ENCODE data around the gene DHRS7B. TPM values are rescaled to one million over a fixed set of nuclear protein-coding genes. Genes with fewer than 3 reads are reported as not detected.
A peak's percentile ranks its signal among the peaks of the same experiment; 100 is the strongest.

DHRS7B gene
- total RNA-seq, 1 experiment from 2014 or later, result 9.4 TPM

GRCh38 chr17:21095735-21096134, 31.0 kb upstream of the DHRS7B start:
- in situ Hi-C loops (cut with HindIII; ENCODE audit: low pct_unique_long_range_greater_than_20kb, low sequenced_read_pairs) (no loop called here), intact Hi-C loops (cut with micrococcal nuclease; ENCODE audit: unreplicated experiment) (no loop called here)
- ATAC-seq (no peak), DNase-seq (ENCODE audit: low read depth, low spot score) (no peak)
- ChIA-PET CTCF (no interaction called here), POLR2A (no interaction called here)
- no TSS peak for BruUV-seq (replicated peaks)
- H3K27me3 ChIP-seq (ENCODE audit: control insufficient read depth, insufficient read depth, low read length), result no peaks in the 10 kb centered on the region
- TF ChIP-seq REST (IDR thresholded peaks at IDR 0.05; ENCODE audit: insufficient read depth in 1 of 2, low read depth in 2 of 2, low read length in 1 of 2) (no peak), TCF7L2 (IDR thresholded peaks at IDR 0.05; ENCODE audit: low read depth, low read length) (no peak), CTCF (IDR thresholded peaks at IDR 0.05) (peak; percentile 27; the same call in 1 of the 2 replicates)
- H3K36me3 ChIP-seq (ENCODE audit: control insufficient read depth, insufficient read depth, low read length), result no peaks in the 10 kb centered on the region; the same call in 1 of the 2 replicates
- no peaks in the 10 kb centered on the region for H3K4me1 ChIP-seq (ENCODE audit: control insufficient read depth, insufficient read depth, low read length)
- no peak overlapping the region for H3K4me3 ChIP-seq (ENCODE audit: low read depth in 2 of 2, low read length in 2 of 2)
- H3K9me3 ChIP-seq (ENCODE audit: control insufficient read depth, insufficient read depth, low read depth, low read length), result no peaks in the 10 kb centered on the region
- no peak overlapping the region for H3K27ac ChIP-seq (ENCODE audit: low read length)

GRCh38 chr17:21096874-21097273, 29.9 kb upstream of the DHRS7B start:
- in situ Hi-C loops (cut with HindIII; ENCODE audit: low pct_unique_long_range_greater_than_20kb, low sequenced_read_pairs) (no loop called here), intact Hi-C loops (cut with micrococcal nuclease; ENCODE audit: unreplicated experiment) (no loop called here)
- no TSS peak for BruUV-seq (replicated peaks)
- Histone ChIP-seq H3K27ac (ENCODE audit: low read length) (no peak overlapping the region), H3K27me3 (ENCODE audit: control insufficient read depth, insufficient read depth, low read length) (no peaks in the 10 kb centered on the region), H3K36me3 (ENCODE audit: control insufficient read depth, insufficient read depth, low read length) (no peaks in the 10 kb centered on the region; the same call in 1 of the 2 replicates), H3K4me3 (ENCODE audit: low read depth in 2 of 2, low read length in 2 of 2) (no peak overlapping the region), H3K4me1 (ENCODE audit: control insufficient read depth, insufficient read depth, low read length) (no peaks in the 10 kb centered on the region), H3K9me3 (ENCODE audit: control insufficient read depth, insufficient read depth, low read depth, low read length) (no peaks in the 10 kb centered on the region)
- no peak for ATAC-seq
- no peak for DNase-seq (ENCODE audit: low read depth, low spot score)
- ChIA-PET POLR2A (no interaction called here), CTCF (no interaction called here)
- TF ChIP-seq REST (IDR thresholded peaks at IDR 0.05; ENCODE audit: insufficient read depth in 1 of 2, low read depth in 2 of 2, low read length in 1 of 2) (no peak), SIN3A (IDR thresholded peaks at IDR 0.05; ENCODE audit: borderline replicate concordance, insufficient read depth, low read depth, low read length) (no peak), POLR2AphosphoS5 (IDR thresholded peaks at IDR 0.05; ENCODE audit: low read depth, low read length) (no peak), CTCF (IDR thresholded peaks at IDR 0.05) (no peak), TCF7L2 (IDR thresholded peaks at IDR 0.05; ENCODE audit: low read depth, low read length) (no peak)

Data from Panc1 (cell line).